ENCODE data around the gene ERN1.

Gene ERN1

GRCh38 chr17:63997341-63998048 is 132.4 kb downstream of the ERN1 start:
- DNase-seq (ENCODE audit: low read depth), result no peak
- TF ChIP-seq, protein P1, sequence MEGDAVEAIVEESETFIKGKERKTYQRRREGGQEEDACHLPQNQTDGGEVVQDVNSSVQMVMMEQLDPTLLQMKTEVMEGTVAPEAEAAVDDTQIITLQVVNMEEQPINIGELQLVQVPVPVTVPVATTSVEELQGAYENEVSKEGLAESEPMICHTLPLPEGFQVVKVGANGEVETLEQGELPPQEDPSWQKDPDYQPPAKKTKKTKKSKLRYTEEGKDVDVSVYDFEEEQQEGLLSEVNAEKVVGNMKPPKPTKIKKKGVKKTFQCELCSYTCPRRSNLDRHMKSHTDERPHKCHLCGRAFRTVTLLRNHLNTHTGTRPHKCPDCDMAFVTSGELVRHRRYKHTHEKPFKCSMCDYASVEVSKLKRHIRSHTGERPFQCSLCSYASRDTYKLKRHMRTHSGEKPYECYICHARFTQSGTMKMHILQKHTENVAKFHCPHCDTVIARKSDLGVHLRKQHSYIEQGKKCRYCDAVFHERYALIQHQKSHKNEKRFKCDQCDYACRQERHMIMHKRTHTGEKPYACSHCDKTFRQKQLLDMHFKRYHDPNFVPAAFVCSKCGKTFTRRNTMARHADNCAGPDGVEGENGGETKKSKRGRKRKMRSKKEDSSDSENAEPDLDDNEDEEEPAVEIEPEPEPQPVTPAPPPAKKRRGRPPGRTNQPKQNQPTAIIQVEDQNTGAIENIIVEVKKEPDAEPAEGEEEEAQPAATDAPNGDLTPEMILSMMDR (IDR thresholded peaks at IDR 0.05; ENCODE audit: control insufficient read depth, insufficient read depth, low read depth, low read length, missing control alignments), result no peak
- peak overlapping the region; percentile 74 for H3K4me3 ChIP-seq (ENCODE audit: control insufficient read depth, low read depth, low read length)

DNA sequence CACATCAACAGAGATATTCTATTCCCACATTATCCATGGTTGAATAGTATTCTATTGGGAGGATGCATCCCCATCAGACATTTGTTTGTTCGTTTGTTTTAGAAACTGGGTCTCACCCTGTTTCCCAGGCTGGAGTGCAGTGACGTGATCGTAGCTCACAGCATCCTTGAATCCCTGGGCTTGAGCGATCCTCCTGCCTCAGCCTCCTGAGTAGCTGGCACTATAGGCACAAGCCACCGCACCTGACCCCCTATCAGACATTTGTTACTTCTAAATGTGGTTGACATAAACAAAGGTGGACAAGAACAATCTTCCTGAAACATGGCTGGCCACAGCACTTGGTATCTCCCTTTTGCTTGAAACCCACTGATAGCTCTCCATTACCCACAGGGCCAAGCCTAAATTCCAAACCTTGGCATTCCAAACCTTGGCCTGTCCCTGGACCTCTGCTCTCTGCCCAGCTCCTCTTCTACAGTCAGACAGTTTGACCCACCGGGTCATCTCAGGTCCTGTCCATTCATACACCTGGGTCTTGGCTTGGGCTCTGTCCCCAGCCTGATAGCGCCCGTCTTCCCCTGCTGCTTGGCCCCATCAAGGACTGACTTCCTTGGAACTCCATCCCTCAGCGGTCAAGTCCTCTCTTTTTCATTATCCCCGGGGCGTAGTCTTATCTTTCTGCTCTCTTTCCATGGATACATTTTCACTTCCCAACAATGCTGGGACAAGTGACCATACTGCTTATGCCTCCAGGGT is 133.3 kb downstream of the ERN1 start:
- TF ChIP-seq, protein P1 (IDR thresholded peaks at IDR 0.05; ENCODE audit: control insufficient read depth, insufficient read depth, low read depth, low read length, missing control alignments), result no peak
- H3K4me3 ChIP-seq (ENCODE audit: control insufficient read depth, low read depth, low read length), result no peak overlapping the region

DNA sequence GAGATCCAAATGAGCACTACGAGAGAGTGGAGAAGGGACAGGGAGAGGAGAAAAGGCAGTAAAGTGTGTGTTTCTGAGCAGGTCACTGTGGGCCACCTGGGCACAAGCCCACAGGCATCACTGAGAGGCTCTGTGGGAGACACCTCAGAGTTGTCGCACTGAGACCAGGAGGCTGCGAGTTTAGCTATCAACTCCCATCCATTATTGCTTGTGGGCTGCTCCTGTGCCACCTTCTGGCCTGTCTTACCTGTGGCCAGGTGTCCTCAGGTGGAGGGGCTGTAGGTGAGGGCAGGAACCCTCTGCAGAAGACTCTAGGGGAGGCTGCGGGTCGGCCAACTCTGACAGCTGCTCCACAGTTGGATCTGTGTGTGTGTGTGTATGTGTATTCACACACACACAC is 134.3 kb downstream of the ERN1 start:
- no peak overlapping the region for H3K4me3 ChIP-seq (ENCODE audit: control insufficient read depth, low read depth, low read length)
- TF ChIP-seq, protein P1 (IDR thresholded peaks at IDR 0.05; ENCODE audit: control insufficient read depth, insufficient read depth, low read depth, low read length, missing control alignments), result no peak
- DNase-seq (ENCODE audit: low read depth), result no peak

More for the DNA sequence above, 133.3 kb downstream of the ERN1 start:
- DNase-seq (ENCODE audit: low read depth), result no peak

DNA sequence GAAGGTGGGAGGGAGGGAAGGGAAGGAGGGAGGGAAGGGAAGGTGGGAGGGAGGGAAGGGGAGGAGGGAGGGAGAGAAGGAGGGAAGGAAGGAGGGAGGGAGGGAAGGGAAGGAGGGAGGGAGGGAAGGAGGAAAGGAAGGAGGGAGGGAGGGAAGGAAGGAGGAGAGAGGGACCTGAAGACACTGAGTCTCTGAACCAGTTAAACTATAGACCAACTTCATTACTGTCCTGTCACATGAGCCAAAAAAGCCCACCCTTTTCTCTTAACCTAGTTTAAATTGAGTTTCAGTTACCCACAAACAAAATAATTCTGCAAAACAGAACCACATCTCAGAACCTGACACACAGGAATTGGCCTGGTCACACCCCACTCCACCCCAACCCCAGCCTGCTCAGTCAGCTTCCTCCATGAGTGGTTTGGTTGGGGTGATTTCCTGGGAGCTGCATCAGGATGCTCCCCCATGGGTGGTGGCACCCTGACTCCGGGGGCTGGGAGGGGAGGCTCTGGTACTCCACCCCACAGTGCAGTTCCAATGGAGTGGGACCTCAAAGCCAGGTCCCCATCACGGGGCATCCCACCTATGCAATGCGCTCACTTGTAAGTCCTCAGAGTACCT is 136.5 kb downstream of the ERN1 start:
- DNase-seq (ENCODE audit: low read depth), result no peak
- TF ChIP-seq, protein P1 (IDR thresholded peaks at IDR 0.05; ENCODE audit: control insufficient read depth, insufficient read depth, low read depth, low read length, missing control alignments), result no peak
- no peak overlapping the region for H3K4me3 ChIP-seq (ENCODE audit: control insufficient read depth, low read depth, low read length)

- TF ChIP-seq, protein P1 (IDR thresholded peaks at IDR 0.05; ENCODE audit: control insufficient read depth, insufficient read depth, low read depth, low read length, missing control alignments), result no peak
- DNase-seq (ENCODE audit: low read depth), result no peak
- H3K4me3 ChIP-seq (ENCODE audit: control insufficient read depth, low read depth, low read length), result no peak overlapping the region
Measured at GRCh38 chr17:63991611-63992010, 138.3 kb downstream of the ERN1 start.

- no peak for DNase-seq (ENCODE audit: low read depth)
- TF ChIP-seq, protein P1 (IDR thresholded peaks at IDR 0.05; ENCODE audit: control insufficient read depth, insufficient read depth, low read depth, low read length, missing control alignments), result no peak
- no peak overlapping the region for H3K4me3 ChIP-seq (ENCODE audit: control insufficient read depth, low read depth, low read length)
Measured at GRCh38 chr17:63989622-63990345, 140.2 kb downstream of the ERN1 start.
